Subcutaneous adipose tissue (tissue), 4 donors: ENCODE measurements around the gene CHRNA4. TPM values are rescaled to one million over a fixed set of nuclear protein-coding genes. Genes with fewer than 3 reads are reported as not detected.

Source experiments
- total RNA-seq, 4 donors: library from RNA; depleted of rRNA; stranded (reverse); fragments of >200 nt; gene quantifications; one replicate each; pipeline ENCODE4 v1.1.0, GENCODE V29; 2016
- TF ChIP-seq, protein P1 (sequence below): fragments of 450-650 bp; IDR thresholded peaks from one replicate; pipeline ENCODE4 v1.5.1; 2016; ENCODE audit warnings: low read depth, mild to moderate bottlenecking, control low read depth, antibody characterized with exemption, moderate library complexity

Gene CHRNA4
- total RNA-seq, 4 donors from 2014 or later: not detected

DNA sequence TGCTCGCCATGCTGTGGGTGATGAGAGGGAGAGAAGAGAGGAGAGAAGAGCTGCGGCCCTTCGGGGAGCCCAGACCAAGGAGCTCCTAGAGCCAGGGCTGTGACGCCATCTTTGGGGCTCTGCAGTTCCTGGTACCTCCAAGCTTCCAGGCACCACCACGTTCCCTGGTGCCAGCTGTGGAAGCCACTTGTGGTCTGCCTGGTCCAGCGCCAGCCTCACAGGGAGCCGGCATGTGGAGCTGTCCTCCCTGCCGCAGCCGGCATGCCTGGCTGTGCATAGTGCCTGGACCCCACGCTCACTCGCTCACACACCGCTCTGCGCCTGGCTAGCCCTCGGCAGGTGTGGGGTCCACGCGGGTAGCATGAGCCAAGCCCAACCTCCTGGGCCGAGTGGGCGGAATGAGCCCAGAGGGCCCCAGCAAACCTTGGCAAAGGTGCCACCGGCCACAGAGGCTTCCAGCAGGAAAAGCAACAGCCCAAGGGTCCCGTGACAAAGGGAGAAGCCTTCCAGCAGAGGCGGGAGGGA is 19.3 kb upstream of the CHRNA4 start:
- TF ChIP-seq, protein P1, sequence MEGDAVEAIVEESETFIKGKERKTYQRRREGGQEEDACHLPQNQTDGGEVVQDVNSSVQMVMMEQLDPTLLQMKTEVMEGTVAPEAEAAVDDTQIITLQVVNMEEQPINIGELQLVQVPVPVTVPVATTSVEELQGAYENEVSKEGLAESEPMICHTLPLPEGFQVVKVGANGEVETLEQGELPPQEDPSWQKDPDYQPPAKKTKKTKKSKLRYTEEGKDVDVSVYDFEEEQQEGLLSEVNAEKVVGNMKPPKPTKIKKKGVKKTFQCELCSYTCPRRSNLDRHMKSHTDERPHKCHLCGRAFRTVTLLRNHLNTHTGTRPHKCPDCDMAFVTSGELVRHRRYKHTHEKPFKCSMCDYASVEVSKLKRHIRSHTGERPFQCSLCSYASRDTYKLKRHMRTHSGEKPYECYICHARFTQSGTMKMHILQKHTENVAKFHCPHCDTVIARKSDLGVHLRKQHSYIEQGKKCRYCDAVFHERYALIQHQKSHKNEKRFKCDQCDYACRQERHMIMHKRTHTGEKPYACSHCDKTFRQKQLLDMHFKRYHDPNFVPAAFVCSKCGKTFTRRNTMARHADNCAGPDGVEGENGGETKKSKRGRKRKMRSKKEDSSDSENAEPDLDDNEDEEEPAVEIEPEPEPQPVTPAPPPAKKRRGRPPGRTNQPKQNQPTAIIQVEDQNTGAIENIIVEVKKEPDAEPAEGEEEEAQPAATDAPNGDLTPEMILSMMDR: no peak

DNA sequence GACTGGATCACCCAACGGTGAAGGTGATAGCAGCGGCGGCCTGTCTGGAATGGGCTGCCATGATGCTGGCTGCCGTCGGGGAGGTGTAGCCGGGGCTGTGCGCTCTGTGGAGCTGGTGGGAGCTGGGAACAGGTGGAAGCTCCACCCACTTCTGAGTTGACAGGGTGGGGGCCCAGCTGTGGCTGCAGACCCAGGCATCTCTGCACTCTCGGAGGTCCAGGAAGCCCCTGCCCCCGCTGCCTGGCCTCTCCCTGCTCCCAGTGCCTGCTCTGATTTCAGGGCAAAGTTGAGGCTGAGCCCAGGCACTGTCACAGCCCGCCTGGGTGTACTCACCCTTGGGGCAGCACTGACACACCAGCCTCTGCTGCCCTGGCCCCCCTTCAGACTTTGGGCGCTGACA is 18.1 kb upstream of the CHRNA4 start:
- TF ChIP-seq, protein P1: no peak

DNA sequence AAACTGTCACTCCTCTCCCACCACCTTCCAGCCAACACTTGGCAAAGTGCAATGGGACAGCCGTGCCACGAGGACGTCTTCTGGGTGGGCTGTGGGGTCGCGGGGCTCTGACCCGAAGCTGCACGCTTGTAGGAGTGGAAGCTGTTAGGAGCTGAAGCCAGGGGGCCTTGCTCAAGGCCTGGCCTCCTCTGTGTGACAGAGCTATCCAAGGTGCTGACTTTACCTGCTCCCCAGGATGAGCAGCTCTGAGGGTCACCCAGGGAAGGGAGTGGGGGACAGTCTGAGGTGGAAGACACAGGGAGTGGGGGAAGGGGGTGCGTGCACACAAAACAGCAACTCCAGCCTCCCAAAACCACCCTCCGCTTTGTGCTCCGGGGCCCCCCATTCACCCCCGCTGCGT is 17.5 kb upstream of the CHRNA4 start:
- TF ChIP-seq, protein P1: no peak

DNA sequence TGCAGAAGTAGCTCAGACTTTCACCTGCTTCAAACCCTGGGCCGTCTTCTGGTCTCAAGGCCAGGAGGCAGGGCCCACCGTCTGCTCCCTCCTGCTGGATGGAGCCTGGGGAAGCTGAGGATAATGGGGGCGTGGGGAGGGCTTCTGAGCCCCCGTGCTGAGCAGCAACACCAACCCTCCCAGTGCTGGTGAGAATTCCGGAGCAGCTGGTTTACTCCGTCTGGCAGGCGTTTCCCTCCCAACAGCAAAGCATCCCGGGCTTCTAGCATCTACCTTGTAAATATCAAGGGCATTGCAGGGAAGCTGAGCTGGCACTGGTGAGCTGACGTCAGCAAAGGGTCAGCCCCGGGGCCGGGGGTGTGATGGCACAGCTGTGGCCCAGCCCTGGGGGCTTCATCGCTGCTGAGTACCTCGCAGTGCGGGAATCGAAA is 16.8 kb upstream of the CHRNA4 start:
- TF ChIP-seq, protein P1: no peak

DNA sequence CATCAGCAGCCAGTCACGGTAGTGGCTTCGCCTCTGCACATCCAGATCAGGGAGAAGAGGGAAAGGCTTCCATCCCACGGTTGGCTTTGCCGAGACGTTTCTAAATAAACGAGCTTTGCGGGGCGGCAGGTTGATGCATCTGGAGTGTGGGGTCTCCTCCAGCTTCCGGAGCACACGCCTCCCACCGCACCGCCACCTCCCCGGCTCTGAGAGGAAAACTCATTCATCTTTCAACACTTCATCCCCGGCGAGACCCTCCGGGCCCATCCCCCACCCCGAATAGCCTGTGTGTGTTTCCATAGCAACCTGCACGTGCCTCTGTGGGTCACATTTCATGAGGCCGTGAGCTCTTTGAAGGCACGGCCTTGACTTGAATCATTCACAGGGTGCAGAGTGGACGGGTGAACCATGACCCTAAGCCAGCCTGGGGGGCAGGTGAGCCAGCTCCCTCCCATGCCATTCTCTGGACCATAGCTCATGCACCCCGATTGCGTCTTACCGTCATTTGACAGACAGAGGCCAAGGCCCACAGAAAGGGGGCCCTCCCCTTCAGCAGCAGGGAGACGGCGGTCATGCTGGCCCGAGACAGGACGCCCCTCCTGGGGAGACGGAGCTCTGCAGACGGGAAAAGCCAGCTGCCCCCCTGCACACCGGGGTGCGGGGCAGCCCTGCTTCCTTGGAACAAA is 16.2 kb upstream of the CHRNA4 start:
- TF ChIP-seq, protein P1: no peak

DNA sequence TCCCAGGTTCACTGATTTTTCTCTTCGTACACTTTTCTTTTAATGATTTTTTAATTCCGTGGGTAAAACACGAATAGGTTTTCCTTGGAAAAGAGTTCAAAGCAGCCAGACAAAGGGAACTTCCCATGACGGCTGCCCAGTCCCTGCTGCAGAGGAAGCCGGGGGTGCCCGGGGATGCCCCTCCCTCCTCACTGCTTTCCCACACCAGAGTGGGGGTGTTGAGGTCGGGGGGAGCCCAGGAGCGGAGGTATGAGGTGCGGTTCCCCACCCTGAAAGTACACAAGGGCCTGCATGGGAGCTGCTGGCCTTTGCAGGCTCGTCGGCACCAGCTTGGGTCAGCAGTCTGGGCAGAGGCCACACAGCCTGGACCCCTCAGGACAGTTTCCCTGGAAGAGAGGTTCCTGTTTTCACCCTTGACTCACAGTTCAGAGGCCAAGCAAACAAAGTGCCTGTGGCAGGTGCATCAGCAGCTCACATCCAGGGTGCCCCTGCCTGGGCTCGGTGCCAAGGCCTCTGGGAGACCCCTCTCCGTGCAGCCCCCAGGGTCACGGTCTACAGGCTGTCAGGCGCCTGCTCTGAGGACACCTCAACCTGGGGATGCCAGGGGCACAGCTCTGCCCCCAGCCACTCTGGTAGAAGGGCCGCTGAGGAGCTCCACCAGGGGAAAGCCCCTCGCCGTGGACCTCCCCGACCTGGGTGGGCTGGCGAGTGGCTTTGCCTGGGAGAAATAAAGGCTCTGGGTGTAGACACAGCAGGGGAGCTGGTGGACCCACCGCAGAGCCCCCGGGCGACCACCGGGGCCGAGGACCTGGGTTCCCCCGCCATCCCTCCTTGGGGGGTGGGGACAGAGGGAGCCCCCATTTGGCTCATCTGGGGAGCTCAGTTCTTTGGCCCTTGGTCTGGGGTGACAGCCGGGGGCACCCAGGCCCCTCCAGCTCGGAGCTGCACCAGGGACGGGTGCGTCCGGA is 15.4 kb upstream of the CHRNA4 start:
- TF ChIP-seq, protein P1: no peak

DNA sequence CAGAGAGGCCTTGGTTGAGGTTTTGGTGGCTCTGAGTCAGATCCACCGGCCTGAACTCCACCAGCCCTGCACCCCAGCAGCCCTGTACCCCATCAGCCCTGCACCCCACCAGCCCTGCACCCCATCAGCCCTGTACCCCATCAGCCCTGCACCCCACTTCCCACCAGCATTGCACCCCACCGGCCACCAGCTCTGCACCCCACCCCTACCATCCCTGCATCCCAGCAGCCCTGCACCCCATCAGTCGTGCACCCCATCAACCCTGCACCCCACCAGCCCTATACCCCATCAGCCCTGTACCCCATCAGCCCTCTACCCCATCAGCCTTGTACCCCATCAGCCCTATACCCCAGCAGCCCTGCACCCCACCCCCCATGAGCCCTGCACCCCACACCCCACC is 14.3 kb upstream of the CHRNA4 start:
- TF ChIP-seq, protein P1: no peak
